ENCODE measurements around the gene HIVEP1. TPM values are rescaled to one million over a fixed set of nuclear protein-coding genes. Genes with fewer than 3 reads are reported as not detected.

Gene HIVEP1
- polyA plus RNA-seq, 1 of the 3 experiments (the other 2 are of a cell fraction), result 7.7 TPM

GRCh38 chr6:12182676-12183075 lies 170.6 kb downstream of the HIVEP1 start:
- H3K27me3 ChIP-seq (ENCODE audit: insufficient read depth), result no peaks in the 10 kb centered on the region
- H3K9me2 ChIP-seq, result no peaks in the 10 kb centered on the region
- ChIA-PET CTCF (no interaction called here), POLR2A (no interaction called here)
- no peak for TF ChIP-seq POLR2AphosphoS5 (IDR thresholded peaks at IDR 0.05; ENCODE audit: low read depth, low read length)
- TF ChIP-seq TAF1 (IDR thresholded peaks at IDR 0.05; ENCODE audit: borderline replicate concordance, low read depth, low read length), result no peak
- TF ChIP-seq, protein P1, sequence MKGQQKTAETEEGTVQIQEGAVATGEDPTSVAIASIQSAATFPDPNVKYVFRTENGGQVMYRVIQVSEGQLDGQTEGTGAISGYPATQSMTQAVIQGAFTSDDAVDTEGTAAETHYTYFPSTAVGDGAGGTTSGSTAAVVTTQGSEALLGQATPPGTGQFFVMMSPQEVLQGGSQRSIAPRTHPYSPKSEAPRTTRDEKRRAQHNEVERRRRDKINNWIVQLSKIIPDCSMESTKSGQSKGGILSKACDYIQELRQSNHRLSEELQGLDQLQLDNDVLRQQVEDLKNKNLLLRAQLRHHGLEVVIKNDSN (IDR thresholded peaks at IDR 0.05; ENCODE audit: borderline replicate concordance, low read depth), result no peak
- no peak for TF ChIP-seq GATA2 (CRISPR knock-in tag; IDR thresholded peaks at IDR 0.05)
- TF ChIP-seq CHD2 (IDR thresholded peaks at IDR 0.05; ENCODE audit: low read length, partially characterized antibody), result no peak
- TF ChIP-seq ELF1 (IDR thresholded peaks at IDR 0.05), result no peak
- TF ChIP-seq SMC3 (IDR thresholded peaks at IDR 0.05; ENCODE audit: low read depth, low read length), result no peak
- TF ChIP-seq NFIC (IDR thresholded peaks at IDR 0.05; ENCODE audit: borderline replicate concordance), result no peak
- TF ChIP-seq FOXJ3 (CRISPR knock-in tag; IDR thresholded peaks at IDR 0.05), result no peak
- no peak for TF ChIP-seq NRF1 (IDR thresholded peaks at IDR 0.05; ENCODE audit: low read depth, low read length)
- no peak for TF ChIP-seq RFX5 (IDR thresholded peaks at IDR 0.05; ENCODE audit: low read length)
- TF ChIP-seq MEF2A (IDR thresholded peaks at IDR 0.05; ENCODE audit: borderline replicate concordance, low read depth), result no peak
- TF ChIP-seq GABPA (IDR thresholded peaks at IDR 0.05; ENCODE audit: low read depth), result no peak
- TF ChIP-seq EP300 (IDR thresholded peaks at IDR 0.05; ENCODE audit: borderline replicate concordance in 1 of 2, low read depth in 1 of 2, low read length in 1 of 2), result no peak
- no peak for TF ChIP-seq RAD21 (IDR thresholded peaks at IDR 0.05; ENCODE audit: low read length)
- no peak for TF ChIP-seq RXRA (IDR thresholded peaks at IDR 0.05; ENCODE audit: borderline replicate concordance, low read depth)
- TF ChIP-seq MXI1 (IDR thresholded peaks at IDR 0.05; ENCODE audit: low read depth, low read length), result no peak
- no peak for TF ChIP-seq CTCF (IDR thresholded peaks at IDR 0.05)
- H3K36me3 ChIP-seq (replicated peaks in 1 of 2; ENCODE audit: control insufficient read depth in 1 of 2, insufficient read depth in 2 of 2, low read length in 1 of 2), result no peaks in the 10 kb centered on the region
- H2AFZ ChIP-seq (ENCODE audit: low read depth), result no peak overlapping the region
- 86% methylated on average over 5 of the region's 5 CpGs for WGBS (ENCODE audit: low lambda C conversion rate)
- DNase-seq, result no peak
- peaks cover 4% of the 10 kb centered on the region for H3F3A ChIP-seq (replicated peaks; ENCODE audit: insufficient read depth)
- no peaks in the 10 kb centered on the region for H3K9me3 ChIP-seq
- no peaks in the 10 kb centered on the region for H4K20me1 ChIP-seq (ENCODE audit: insufficient read depth)
- no peaks in the 10 kb centered on the region for H3K79me2 ChIP-seq (ENCODE audit: insufficient read depth)
- H3K4me1 ChIP-seq (ENCODE audit: control insufficient read depth in 1 of 2, insufficient read depth in 2 of 2, low read depth in 1 of 2, low read length in 1 of 2), result no peaks in the 10 kb centered on the region
- H3K27ac ChIP-seq (ENCODE audit: low read depth in 2 of 2, low read length in 1 of 2), result no peak overlapping the region
- no peak overlapping the region for H3K4me3 ChIP-seq (ENCODE audit: low read depth in 2 of 2, low read length in 1 of 2)
- no peak overlapping the region for H3K9ac ChIP-seq
- H3K4me2 ChIP-seq, result no peak overlapping the region

DNA sequence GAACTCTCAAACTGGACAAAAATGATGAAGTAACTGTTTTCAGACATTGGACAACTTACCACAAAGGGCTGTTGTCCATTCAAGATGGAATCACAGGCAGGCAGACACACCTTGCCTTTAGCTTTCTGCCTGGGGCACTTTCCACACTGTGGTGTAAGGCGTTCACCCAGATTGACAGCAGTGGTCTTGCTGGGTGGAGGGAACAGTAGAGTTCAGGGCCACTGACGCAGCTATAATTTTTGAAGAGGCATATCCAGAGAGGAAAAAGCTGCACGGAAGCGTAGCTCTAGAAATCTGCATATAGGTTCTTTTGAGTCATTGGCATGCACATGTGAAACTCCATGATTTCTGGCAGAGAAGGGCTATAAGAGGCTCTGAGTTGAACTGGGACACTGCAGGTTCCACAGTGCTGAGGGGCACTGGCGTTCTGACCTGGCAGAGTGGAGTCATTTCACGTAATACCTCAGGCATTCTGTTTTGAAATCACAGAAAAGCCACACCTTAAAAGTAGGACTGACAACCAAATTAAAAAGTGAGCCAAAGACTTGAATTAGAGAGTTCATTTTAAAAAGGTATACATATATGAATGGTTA lies 173.1 kb downstream of the HIVEP1 start:
- H3K36me3 ChIP-seq (replicated peaks in 1 of 2; ENCODE audit: control insufficient read depth in 1 of 2, insufficient read depth in 2 of 2, low read length in 1 of 2), result no peaks in the 10 kb centered on the region
- POLR2A ChIA-PET, result no interaction called here
- no peaks in the 10 kb centered on the region for H3K27me3 ChIP-seq (ENCODE audit: insufficient read depth)
- no peaks in the 10 kb centered on the region for H3K79me2 ChIP-seq (ENCODE audit: insufficient read depth)
- no peaks in the 10 kb centered on the region for H3F3A ChIP-seq (replicated peaks; ENCODE audit: insufficient read depth)
- H2AFZ ChIP-seq (ENCODE audit: low read depth), result no peak overlapping the region
- H3K9me2 ChIP-seq, result no peaks in the 10 kb centered on the region
- H3K4me3 ChIP-seq (ENCODE audit: low read depth in 2 of 2, low read length in 1 of 2), result no peak overlapping the region
- H3K4me2 ChIP-seq, result no peak overlapping the region
- H3K4me1 ChIP-seq (ENCODE audit: control insufficient read depth in 1 of 2, insufficient read depth in 2 of 2, low read depth in 1 of 2, low read length in 1 of 2), result no peaks in the 10 kb centered on the region
- no peak for DNase-seq
- no peaks in the 10 kb centered on the region for H3K9me3 ChIP-seq
- H3K9ac ChIP-seq, result no peak overlapping the region
- no peak overlapping the region for H3K27ac ChIP-seq (ENCODE audit: low read depth in 2 of 2, low read length in 1 of 2)
- H4K20me1 ChIP-seq (ENCODE audit: insufficient read depth), result no peaks in the 10 kb centered on the region
- CTCF ChIA-PET, result no interaction called here
- WGBS (ENCODE audit: low lambda C conversion rate), result 96% methylated on average over 6 of the region's 6 CpGs
- TF ChIP-seq MEF2A (IDR thresholded peaks at IDR 0.05; ENCODE audit: borderline replicate concordance, low read depth) (no peak), USF2 (IDR thresholded peaks at IDR 0.05; ENCODE audit: borderline replicate concordance, low read depth, low read length) (no peak), TAF1 (IDR thresholded peaks at IDR 0.05; ENCODE audit: borderline replicate concordance, low read depth, low read length) (no peak), NFIC (IDR thresholded peaks at IDR 0.05; ENCODE audit: borderline replicate concordance) (no peak), TCF12 (IDR thresholded peaks at IDR 0.05) (no peak), RXRA (IDR thresholded peaks at IDR 0.05; ENCODE audit: borderline replicate concordance, low read depth) (no peak), GABPA (IDR thresholded peaks at IDR 0.05; ENCODE audit: low read depth) (no peak), ELF1 (IDR thresholded peaks at IDR 0.05) (no peak), RFX5 (IDR thresholded peaks at IDR 0.05; ENCODE audit: low read length) (no peak), PBX3 (IDR thresholded peaks at IDR 0.05) (no peak), EP300 (IDR thresholded peaks at IDR 0.05; ENCODE audit: borderline replicate concordance in 1 of 2, low read depth in 1 of 2, low read length in 1 of 2) (no peak), MXI1 (IDR thresholded peaks at IDR 0.05; ENCODE audit: low read depth, low read length) (no peak), FOXM1 (IDR thresholded peaks at IDR 0.05; ENCODE audit: low read depth) (no peak), SIN3A (IDR thresholded peaks at IDR 0.05; ENCODE audit: borderline replicate concordance, low read depth, low read length) (no peak)
- TF ChIP-seq, protein P1 (IDR thresholded peaks at IDR 0.05; ENCODE audit: borderline replicate concordance, low read depth), result no peak

Data from SK-N-SH (cell line).